HEK293 (cell line): ENCODE measurements around the gene EPHA6.

Source experiments
- CTCF ChIA-PET: fragments of 350-600 bp; formaldehyde crosslinking; extraction: SDS; loops from one replicate; lab custom pipeline; 2021; ENCODE audit warnings: antibody characterized with exemption; lab: Yijun Ruan, JAX
- POLR2A ChIA-PET: fragments of 300-600 bp; formaldehyde crosslinking; extraction: SDS; loops from one replicate; lab custom pipeline; 2020; ENCODE audit warnings: antibody characterized with exemption, inconsistent platforms; lab: Yijun Ruan, JAX
- H3K27ac ChIP-seq: fragments of 200-500 bp; sonication (Bioruptor generic); 2 replicates; pipeline ENCODE4 v1.5.1; 2014; ENCODE audit warnings: low read depth, low read length, control low read depth, inconsistent platforms; ENCODE audit errors: extremely low read depth
- H3K36me3 ChIP-seq, 2 experiments: fragments of 200-500 bp in 1 of 2; sonication (Bioruptor generic) in 1 of 2; 1 replicate in 1 of 2; 2 replicates in 1 of 2; pipeline ENCODE4 v1.5.1; 2014 to 2017; ENCODE audit warnings: inconsistent platforms in 2 of 2, low read length in 2 of 2; ENCODE audit not compliant: control insufficient read depth in 2 of 2, insufficient read depth in 1 of 2
- H3K4me1 ChIP-seq: fragments of 200-500 bp; sonication (Bioruptor generic); 2 replicates; pipeline ENCODE4 v1.5.1; 2014; ENCODE audit warnings: mild to moderate bottlenecking, low read length, inconsistent platforms; ENCODE audit not compliant: control insufficient read depth, insufficient read depth
- H3K4me3 ChIP-seq: 2 replicates; pipeline ENCODE4 v1.5.1; 2011; ENCODE audit warnings: low read depth, mild to moderate bottlenecking, control low read depth, low read length, moderate library complexity
- H3K9me3 ChIP-seq: fragments of 200-500 bp; sonication (Bioruptor generic); 2 replicates; pipeline ENCODE4 v1.5.1; 2014; ENCODE audit warnings: low read depth, low read length, inconsistent platforms; ENCODE audit not compliant: control insufficient read depth, insufficient read depth
- ATF2 ChIP-seq: fragments of 450-650 bp; formaldehyde crosslinking; IDR thresholded peaks from 2 replicates; pipeline ENCODE4 v1.5.1; 2016; ENCODE audit warnings: missing biosample characterization, missing genetic modification characterization, low read depth
- BCL6B ChIP-seq: fragments of 450-650 bp; formaldehyde crosslinking; IDR thresholded peaks from 2 replicates; pipeline ENCODE4 v1.5.1; 2017; ENCODE audit warnings: missing biosample characterization, missing genetic modification characterization
- ELK4 ChIP-seq: IDR thresholded peaks from 2 replicates; pipeline ENCODE4 v1.6.1; 2011; ENCODE audit warnings: mild to moderate bottlenecking, low read depth, low read length, borderline replicate concordance
- FEZF1 ChIP-seq: fragments of 450-650 bp; formaldehyde crosslinking; IDR thresholded peaks from 2 replicates; pipeline ENCODE4 v1.5.1; 2016; ENCODE audit warnings: missing biosample characterization, missing genetic modification characterization
- GLI2 ChIP-seq: fragments of 450-650 bp; formaldehyde crosslinking; IDR thresholded peaks from 2 replicates; pipeline ENCODE4; 2017; ENCODE audit warnings: missing biosample characterization, missing genetic modification characterization, low read depth, borderline replicate concordance
- OSR2 ChIP-seq: fragments of 450-650 bp; formaldehyde crosslinking; IDR thresholded peaks from 2 replicates; pipeline ENCODE4 v1.5.1; 2016; ENCODE audit warnings: missing biosample characterization, missing genetic modification characterization
- YY1 ChIP-seq: fragments of 450-650 bp; formaldehyde crosslinking; IDR thresholded peaks from 2 replicates; pipeline ENCODE4 v1.5.1; 2018; ENCODE audit warnings: missing biosample characterization, missing genetic modification characterization
- ZBTB20 ChIP-seq: fragments of 450-650 bp; formaldehyde crosslinking; IDR thresholded peaks from 2 replicates; pipeline ENCODE4 v1.5.1; 2016; ENCODE audit warnings: missing biosample characterization, missing genetic modification characterization
- ZBTB26 ChIP-seq: fragments of 450-650 bp; formaldehyde crosslinking; optimal IDR thresholded peaks from 2 replicates; pipeline ENCODE3; 2016; ENCODE audit warnings: missing biosample characterization, mild to moderate bottlenecking, missing genetic modification characterization
- ZFHX2 ChIP-seq: fragments of 450-650 bp; formaldehyde crosslinking; conservative IDR thresholded peaks from 2 replicates; pipeline ENCODE4 v1.5.1; 2016; ENCODE audit warnings: missing biosample characterization, missing genetic modification characterization
- ZNF138 ChIP-seq: fragments of 450-650 bp; formaldehyde crosslinking; IDR thresholded peaks from 2 replicates; pipeline ENCODE4 v1.5.1; 2016; ENCODE audit warnings: missing biosample characterization, missing genetic modification characterization, borderline replicate concordance
- ZNF157 ChIP-seq: fragments of 450-650 bp; formaldehyde crosslinking; IDR thresholded peaks from 2 replicates; pipeline ENCODE4 v1.5.1; 2016; ENCODE audit warnings: missing biosample characterization, missing genetic modification characterization
- ZNF211 ChIP-seq: fragments of 450-650 bp; formaldehyde crosslinking; IDR thresholded peaks from 2 replicates; pipeline ENCODE4 v1.5.1; 2016; ENCODE audit warnings: low read depth, missing biosample characterization, missing genetic modification characterization
- ZNF214 ChIP-seq: fragments of 450-650 bp; formaldehyde crosslinking; IDR thresholded peaks from 2 replicates; pipeline ENCODE4 v1.5.1; 2017; ENCODE audit warnings: missing biosample characterization, mild to moderate bottlenecking, missing genetic modification characterization, borderline replicate concordance
- ZNF223 ChIP-seq: fragments of 450-650 bp; formaldehyde crosslinking; IDR thresholded peaks from 2 replicates; pipeline ENCODE4 v1.5.1; 2016; ENCODE audit warnings: missing biosample characterization, missing genetic modification characterization
- ZNF350 ChIP-seq: fragments of 450-650 bp; formaldehyde crosslinking; IDR thresholded peaks from 2 replicates; pipeline ENCODE4 v1.5.0; 2017; ENCODE audit warnings: missing biosample characterization, mild to moderate bottlenecking, missing genetic modification characterization
- ZNF426 ChIP-seq: fragments of 450-650 bp; formaldehyde crosslinking; IDR thresholded peaks from 2 replicates; pipeline ENCODE4 v1.5.1; 2017; ENCODE audit warnings: missing biosample characterization, missing genetic modification characterization, mild to moderate bottlenecking, inconsistent platforms, moderate library complexity
- ZNF488 ChIP-seq: fragments of 450-650 bp; formaldehyde crosslinking; IDR thresholded peaks from 2 replicates; pipeline ENCODE4 v1.5.1; 2016; ENCODE audit warnings: missing biosample characterization, missing genetic modification characterization
- ZNF510 ChIP-seq: fragments of 450-650 bp; formaldehyde crosslinking; IDR thresholded peaks from 2 replicates; pipeline ENCODE4 v1.5.1; 2018; ENCODE audit warnings: mild to moderate bottlenecking, missing genetic modification characterization, missing biosample characterization; ENCODE audit not compliant: insufficient replicate concordance
- ZNF530 ChIP-seq: fragments of 450-650 bp; formaldehyde crosslinking; IDR thresholded peaks from 2 replicates; pipeline ENCODE4 v1.5.1; 2016; ENCODE audit warnings: low read depth, missing biosample characterization, missing genetic modification characterization
- ZNF544 ChIP-seq: fragments of 450-650 bp; formaldehyde crosslinking; IDR thresholded peaks from 2 replicates; pipeline ENCODE4 v1.5.0; 2017; ENCODE audit warnings: missing biosample characterization, missing genetic modification characterization
- ZNF558 ChIP-seq: fragments of 450-650 bp; formaldehyde crosslinking; IDR thresholded peaks from 2 replicates; pipeline ENCODE4 v1.5.1; 2016; ENCODE audit warnings: missing biosample characterization, missing genetic modification characterization
- ZNF585B ChIP-seq: fragments of 450-650 bp; formaldehyde crosslinking; IDR thresholded peaks from 2 replicates; pipeline ENCODE4 v1.5.1; 2016; ENCODE audit warnings: missing biosample characterization, missing genetic modification characterization
- ZNF624 ChIP-seq: fragments of 450-650 bp; formaldehyde crosslinking; IDR thresholded peaks from 2 replicates; pipeline ENCODE4 v1.5.1; 2017; ENCODE audit warnings: missing biosample characterization, missing genetic modification characterization
- ZNF629 ChIP-seq: fragments of 450-650 bp; formaldehyde crosslinking; IDR thresholded peaks from 2 replicates; pipeline ENCODE4 v1.5.1; 2017; ENCODE audit warnings: missing biosample characterization, missing genetic modification characterization
- ZNF654 ChIP-seq: fragments of 450-650 bp; formaldehyde crosslinking; IDR thresholded peaks from 2 replicates; pipeline ENCODE4 v1.5.1; 2016; ENCODE audit warnings: low read depth, missing biosample characterization, missing genetic modification characterization
- ZNF660 ChIP-seq: fragments of 450-650 bp; IDR thresholded peaks from 2 replicates; pipeline ENCODE4 v1.5.1; 2018; ENCODE audit warnings: missing biosample characterization, mild to moderate bottlenecking, missing genetic modification characterization
- ZNF76 ChIP-seq: fragments of 450-650 bp; formaldehyde crosslinking; IDR thresholded peaks from 2 replicates; pipeline ENCODE4; 2016; ENCODE audit warnings: low read depth, missing biosample characterization, missing genetic modification characterization, borderline replicate concordance
- ZNF768 ChIP-seq: fragments of 450-650 bp; formaldehyde crosslinking; IDR thresholded peaks from 2 replicates; pipeline ENCODE4 v1.5.1; 2018; ENCODE audit warnings: missing biosample characterization, mild to moderate bottlenecking, missing genetic modification characterization
- ZNF837 ChIP-seq: fragments of 450-650 bp; formaldehyde crosslinking; IDR thresholded peaks from 2 replicates; pipeline ENCODE4 v1.5.1; 2016; ENCODE audit warnings: missing biosample characterization, missing genetic modification characterization
- ZSCAN18 ChIP-seq: fragments of 450-650 bp; formaldehyde crosslinking; IDR thresholded peaks from 2 replicates; pipeline ENCODE4 v1.5.1; 2016; ENCODE audit warnings: missing biosample characterization, missing genetic modification characterization
- ZSCAN23 ChIP-seq: fragments of 450-650 bp; formaldehyde crosslinking; IDR thresholded peaks from 2 replicates; pipeline ENCODE4 v1.5.1; 2016; ENCODE audit warnings: missing biosample characterization, missing genetic modification characterization

EPHA6 gene

GRCh38 chr3:97662762-97663161, 848.4 kb downstream of the EPHA6 start:
- Histone ChIP-seq H3K36me3 (no peaks in the 10 kb centered on the region), H3K4me1 (no peaks in the 10 kb centered on the region), H3K4me3 (no peak overlapping the region), H3K27ac (no peak overlapping the region), H3K9me3 (no peaks in the 10 kb centered on the region)
- CTCF ChIA-PET: no interaction called here
- TF ChIP-seq GLI2: no peak
- no peak for TF ChIP-seq ZNF629 (tag by site-specific recombination)
- TF ChIP-seq OSR2 (tag by site-specific recombination): no peak
- no peak for TF ChIP-seq ZNF214 (tag by site-specific recombination)
- TF ChIP-seq ZFHX2: no peak
- no peak for TF ChIP-seq ZNF660 (tag by site-specific recombination)
- TF ChIP-seq ZNF585B: no peak
- no peak for TF ChIP-seq ZNF223
- no peak for TF ChIP-seq ZBTB26 (tag by site-specific recombination)
- TF ChIP-seq ZNF530: no peak
- TF ChIP-seq ZNF654 (tag by site-specific recombination): no peak
- TF ChIP-seq ZNF558: no peak
- no peak for TF ChIP-seq ATF2
- TF ChIP-seq FEZF1: no peak
- POLR2A ChIA-PET: no interaction called here

GRCh38 chr3:97665896-97666295, 851.5 kb downstream of the EPHA6 start:
- Histone ChIP-seq H3K4me3 (no peak overlapping the region), H3K4me1 (no peaks in the 10 kb centered on the region), H3K36me3 (no peaks in the 10 kb centered on the region), H3K9me3 (no peaks in the 10 kb centered on the region), H3K27ac (no peak overlapping the region)
- POLR2A ChIA-PET: no interaction called here
- CTCF ChIA-PET: no interaction called here
- TF ChIP-seq ZSCAN18 (tag by site-specific recombination) (no peak), ZSCAN23 (tag by site-specific recombination) (no peak), ZNF426 (no peak), ZNF624 (tag by site-specific recombination) (no peak), ZBTB20 (tag by site-specific recombination) (no peak), ZNF138 (tag by site-specific recombination) (no peak), ZNF629 (tag by site-specific recombination) (no peak), ZNF837 (tag by site-specific recombination) (no peak), ZNF76 (tag by site-specific recombination) (no peak), ZNF350 (tag by site-specific recombination) (no peak), ELK4 (no peak), ZNF510 (no peak), ZNF768 (no peak), ZNF488 (tag by site-specific recombination) (no peak), YY1 (no peak), ZNF157 (no peak), BCL6B (no peak), ZNF211 (no peak), ZNF544 (tag by site-specific recombination) (no peak)
